Bronchial epithelial cell (primary cell): Measurements from ENCODE around the gene OTOG. TPM values are rescaled to one million over a fixed set of nuclear protein-coding genes. Genes with fewer than 3 reads are reported as not detected.

Experiments
- DNase-seq: peaks from one replicate; pipeline ENCODE4 v3.0.0-alpha.2; 2010; ENCODE audit warnings: low read depth
- FAIRE-seq: peaks from 2 replicates; lab custom pipeline; 2011; peaks lifted over from hg19 to GRCh38; lab: Jason Lieb, UNC
- H3K27me3 ChIP-seq: 2 replicates; pipeline ENCODE4 v1.5.1; 2011; ENCODE audit warnings: low read length; ENCODE audit not compliant: control insufficient read depth, insufficient read depth
- H3K36me3 ChIP-seq: 2 replicates; pipeline ENCODE4 v1.5.1; 2011; ENCODE audit warnings: low read length; ENCODE audit not compliant: control insufficient read depth, insufficient read depth
- H3K4me3 ChIP-seq: 2 replicates; pipeline ENCODE4 v1.5.1; 2011; ENCODE audit warnings: mild to moderate bottlenecking, low read depth, low read length, control low read depth
- total RNA-seq: library from RNA; depleted of rRNA; stranded (reverse); fragments of >200 nt; gene quantifications from 2 replicates; pipeline ENCODE4 v1.2.1, GENCODE V29; 2014
- TF ChIP-seq, protein P1 (sequence below): IDR thresholded peaks from 2 replicates; pipeline ENCODE4 v1.5.1; 2011; ENCODE audit warnings: mild to moderate bottlenecking, moderate library complexity, low read length, control low read depth, inconsistent platforms; ENCODE audit not compliant: insufficient read depth, severe bottlenecking

Gene OTOG
- total RNA-seq, 1 donor from 2014 or later = not detected

GRCh38 chr11:17668166-17668565 is 121.1 kb downstream of the OTOG start:
- Histone ChIP-seq H3K27me3 (peaks cover 5% of the 10 kb centered on the region), H3K36me3 (no peaks in the 10 kb centered on the region), H3K4me3 (no peak overlapping the region)
- TF ChIP-seq, protein P1, sequence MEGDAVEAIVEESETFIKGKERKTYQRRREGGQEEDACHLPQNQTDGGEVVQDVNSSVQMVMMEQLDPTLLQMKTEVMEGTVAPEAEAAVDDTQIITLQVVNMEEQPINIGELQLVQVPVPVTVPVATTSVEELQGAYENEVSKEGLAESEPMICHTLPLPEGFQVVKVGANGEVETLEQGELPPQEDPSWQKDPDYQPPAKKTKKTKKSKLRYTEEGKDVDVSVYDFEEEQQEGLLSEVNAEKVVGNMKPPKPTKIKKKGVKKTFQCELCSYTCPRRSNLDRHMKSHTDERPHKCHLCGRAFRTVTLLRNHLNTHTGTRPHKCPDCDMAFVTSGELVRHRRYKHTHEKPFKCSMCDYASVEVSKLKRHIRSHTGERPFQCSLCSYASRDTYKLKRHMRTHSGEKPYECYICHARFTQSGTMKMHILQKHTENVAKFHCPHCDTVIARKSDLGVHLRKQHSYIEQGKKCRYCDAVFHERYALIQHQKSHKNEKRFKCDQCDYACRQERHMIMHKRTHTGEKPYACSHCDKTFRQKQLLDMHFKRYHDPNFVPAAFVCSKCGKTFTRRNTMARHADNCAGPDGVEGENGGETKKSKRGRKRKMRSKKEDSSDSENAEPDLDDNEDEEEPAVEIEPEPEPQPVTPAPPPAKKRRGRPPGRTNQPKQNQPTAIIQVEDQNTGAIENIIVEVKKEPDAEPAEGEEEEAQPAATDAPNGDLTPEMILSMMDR = no peak
- DNase-seq = no peak
- FAIRE-seq = no peak

GRCh38 chr11:17672469-17672868 is 125.4 kb downstream of the OTOG start:
- TF ChIP-seq, protein P1 = no peak
- Histone ChIP-seq H3K36me3 (no peaks in the 10 kb centered on the region), H3K4me3 (no peak overlapping the region), H3K27me3 (peaks cover 5% of the 10 kb centered on the region)
- FAIRE-seq = peak; percentile 47
- no peak for DNase-seq

- Histone ChIP-seq H3K4me3 (no peak overlapping the region), H3K27me3 (peaks cover 5% of the 10 kb centered on the region), H3K36me3 (no peaks in the 10 kb centered on the region)
- peak; percentile 27 for DNase-seq
- TF ChIP-seq, protein P1 = no peak
- FAIRE-seq = no peak
These were observed 126.9 kb downstream of the OTOG start for GRCh38 chr11:17673951-17674350.

GRCh38 chr11:17682848-17683247 is 135.8 kb downstream of the OTOG start:
- no peaks in the 10 kb centered on the region for H3K27me3 ChIP-seq
- FAIRE-seq = no peak
- no peak overlapping the region for H3K4me3 ChIP-seq

GRCh38 chr11:17683377-17684161 is 136.5 kb downstream of the OTOG start:
- peak; percentile 41 for DNase-seq
- no peak overlapping the region for H3K4me3 ChIP-seq
- TF ChIP-seq, protein P1 = no peak
- no peaks in the 10 kb centered on the region for H3K36me3 ChIP-seq
- FAIRE-seq = no peak
- no peaks in the 10 kb centered on the region for H3K27me3 ChIP-seq

More at GRCh38 chr11:17682848-17683247, 135.8 kb downstream of the OTOG start:
- TF ChIP-seq, protein P1 = no peak
- H3K36me3 ChIP-seq = no peaks in the 10 kb centered on the region
- no peak for DNase-seq

- no peaks in the 10 kb centered on the region for H3K27me3 ChIP-seq
- H3K4me3 ChIP-seq = no peak overlapping the region
- no peaks in the 10 kb centered on the region for H3K36me3 ChIP-seq
- TF ChIP-seq, protein P1 = no peak
- DNase-seq (no peak), FAIRE-seq (no peak)
These were observed 137.5 kb downstream of the OTOG start for GRCh38 chr11:17684550-17684949.
